H4 (cell line): ENCODE results near the gene KLB. TPM values are rescaled to one million over a fixed set of nuclear protein-coding genes. Genes with fewer than 3 reads are reported as not detected.
A peak's percentile ranks its signal among the peaks of the same experiment; 100 is the strongest.

Experiments used
- DNase-seq: peaks from one replicate; pipeline ENCODE4 v3.0.0-alpha.2; 2015; ENCODE audit warnings: low spot score
- total RNA-seq: library from RNA; depleted of rRNA; stranded (reverse); fragments of >200 nt; shearing (Covaris generic); gene quantifications from 2 replicates; pipeline ENCODE4 v1.2.3, GENCODE V29; 2014

KLB gene
- total RNA-seq, 1 experiment from 2014 or later, result not detected

DNA sequence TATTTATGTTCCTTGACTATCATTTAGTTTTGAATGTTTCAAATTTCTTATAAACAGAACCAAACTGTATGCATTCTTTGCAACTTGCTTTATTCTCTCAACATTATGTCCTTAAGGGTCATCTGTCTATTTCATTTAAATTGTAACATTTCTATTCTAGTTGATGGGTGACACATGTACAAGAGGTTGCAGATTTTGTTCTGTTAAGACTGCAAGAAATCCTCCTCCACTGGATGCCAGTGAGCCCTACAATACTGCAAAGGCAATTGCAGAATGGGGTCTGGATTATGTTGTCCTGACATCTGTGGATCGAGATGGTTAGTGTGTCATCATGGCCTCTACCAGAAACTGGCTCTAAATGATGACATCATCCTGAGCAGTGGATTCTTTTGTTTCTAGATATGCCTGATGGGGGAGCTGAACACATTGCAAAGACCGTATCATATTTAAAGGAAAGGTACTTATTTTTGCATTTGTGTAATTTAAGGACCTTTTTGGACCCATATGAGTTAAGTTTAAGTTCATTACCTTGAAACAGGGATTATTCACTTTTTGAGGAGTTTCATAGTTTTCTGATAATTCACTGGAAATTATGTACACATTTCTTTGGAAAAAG is 58.3 kb downstream of the KLB start:
- peak; percentile 91 for DNase-seq

DNA sequence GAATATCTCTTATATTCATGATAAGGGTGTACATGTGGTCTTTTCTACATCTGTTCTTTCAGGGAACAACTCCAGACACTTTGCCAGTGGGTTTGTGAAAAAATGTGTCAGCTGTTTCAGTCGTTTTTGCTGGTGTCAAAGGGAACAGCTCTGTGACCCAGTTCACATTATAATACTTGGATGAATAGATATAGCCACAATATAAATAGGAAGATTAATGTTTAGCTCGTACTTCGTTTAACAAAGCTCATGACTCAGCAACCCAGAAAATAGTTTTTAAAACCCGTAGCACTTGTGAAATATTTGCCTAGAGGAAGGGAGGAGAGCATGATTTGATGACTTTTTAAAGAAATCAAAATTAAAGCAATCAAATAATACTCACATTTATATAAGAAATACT is 60.0 kb downstream of the KLB start:
- no peak for DNase-seq

DNA sequence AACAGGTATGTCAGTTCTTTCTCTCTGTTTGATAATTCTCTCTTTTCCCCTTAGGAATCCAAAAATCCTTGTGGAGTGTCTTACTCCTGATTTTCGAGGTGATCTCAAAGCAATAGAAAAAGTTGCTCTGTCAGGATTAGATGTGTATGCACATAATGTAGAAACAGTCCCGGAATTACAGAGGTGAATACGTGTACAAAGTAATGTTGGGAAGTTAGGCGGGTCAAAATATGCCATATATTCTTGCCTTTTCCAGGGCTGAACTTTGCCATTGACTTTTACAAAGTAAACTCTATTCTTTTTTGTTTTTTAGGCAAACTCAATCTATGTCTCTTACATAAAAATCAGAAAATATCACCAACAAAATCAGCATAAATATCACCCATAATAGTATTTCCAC is 60.7 kb downstream of the KLB start:
- no peak for DNase-seq

DNA sequence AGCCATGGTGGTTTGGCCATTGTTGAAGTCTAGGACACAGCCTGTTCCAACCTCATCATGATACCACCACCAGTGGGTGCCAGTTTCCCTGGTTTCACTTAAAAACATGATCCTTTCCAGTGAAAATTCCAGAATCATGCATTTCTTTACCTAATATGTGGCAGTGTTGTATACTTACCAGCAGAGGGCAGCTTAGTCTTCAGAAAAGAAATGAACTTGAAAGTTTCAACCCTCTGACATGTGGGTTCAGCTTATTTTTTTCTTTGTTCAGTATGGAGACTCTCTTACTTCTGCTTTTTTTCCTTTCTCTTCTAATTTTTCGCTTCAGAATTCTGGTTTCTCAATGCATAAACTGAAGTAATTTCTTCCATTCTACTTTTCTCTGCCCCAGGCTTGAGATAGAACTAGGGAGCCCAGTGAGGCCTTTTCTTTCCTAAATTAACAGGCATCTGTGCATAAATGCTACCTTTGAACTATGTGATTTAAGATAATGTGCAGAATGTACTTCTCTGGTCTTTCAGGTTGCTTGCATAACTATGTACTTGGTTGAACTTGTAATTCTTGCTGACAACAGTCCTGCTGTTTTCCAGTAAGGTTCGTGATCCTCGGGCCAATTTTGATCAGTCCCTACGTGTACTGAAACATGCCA is 62.8 kb downstream of the KLB start:
- DNase-seq, result peak; percentile 93

DNA sequence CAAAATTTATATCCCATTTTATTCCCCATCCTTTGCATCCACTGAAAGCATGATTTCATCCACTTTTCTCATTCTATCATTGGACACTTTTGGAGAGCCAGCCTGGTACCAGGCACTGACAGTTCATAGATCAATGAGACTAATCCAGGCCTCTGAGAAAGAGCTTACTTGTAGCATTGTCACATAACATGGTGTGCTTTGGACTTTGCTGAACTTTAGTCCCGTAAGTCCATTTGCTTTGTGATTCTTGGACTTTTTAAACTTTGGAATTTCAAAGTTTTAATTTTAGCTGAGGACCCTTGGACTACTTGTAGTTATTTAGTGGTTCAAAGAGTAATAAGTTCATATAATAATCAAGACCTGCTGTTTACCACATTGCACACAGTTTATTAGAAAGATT is 63.7 kb downstream of the KLB start:
- no peak for DNase-seq

DNA sequence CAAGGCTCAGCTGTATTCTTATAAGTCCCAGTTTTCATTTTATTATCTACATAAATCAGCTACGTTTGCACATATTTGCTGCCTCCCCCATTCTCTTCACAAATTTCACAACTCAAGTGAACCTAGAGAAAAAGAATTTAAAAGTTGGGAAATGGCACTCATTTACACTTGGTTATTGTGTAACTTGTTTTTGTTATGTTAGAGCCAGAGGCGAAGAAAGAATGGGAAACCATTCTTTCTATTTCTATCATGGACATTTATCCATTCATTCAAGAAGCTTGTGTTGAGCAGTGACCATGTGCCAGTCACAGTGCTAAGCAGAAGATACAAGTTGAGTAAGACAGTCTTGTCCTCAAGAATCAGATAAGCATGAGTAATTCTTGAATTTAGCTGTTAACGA is 65.7 kb downstream of the KLB start:
- no peak for DNase-seq

DNA sequence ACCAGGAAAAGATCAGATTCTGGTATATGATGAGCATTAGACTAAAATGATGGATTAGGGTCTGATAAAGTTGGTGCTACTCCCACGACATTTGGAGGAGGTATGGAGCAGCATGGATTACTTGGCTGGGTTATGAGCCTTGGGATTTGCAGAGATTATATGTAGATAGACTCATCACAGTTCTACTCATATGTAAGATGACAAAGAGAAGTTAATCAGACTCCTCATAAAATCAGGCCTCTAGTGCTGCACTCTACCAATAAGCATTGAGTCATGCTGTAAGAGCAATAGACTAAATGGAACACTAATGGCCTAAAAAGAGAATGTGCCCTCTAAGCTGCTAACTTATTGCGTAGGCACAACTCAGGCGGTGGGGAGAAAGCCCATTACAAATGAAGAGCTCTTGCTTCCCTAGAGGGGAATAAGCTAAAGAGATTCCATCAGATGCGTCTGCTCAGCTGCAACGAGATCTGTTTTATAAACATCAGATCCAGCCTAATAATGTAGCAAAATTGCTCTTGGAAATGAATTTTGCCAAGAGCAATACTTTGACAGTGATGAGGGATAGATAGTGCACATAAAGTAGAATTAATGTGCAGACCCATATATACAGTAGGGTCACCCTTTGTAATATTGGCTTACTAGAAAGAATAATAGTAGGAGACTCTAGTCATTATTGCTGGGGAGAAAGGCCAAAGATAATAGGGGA is 69.6 kb downstream of the KLB start:
- no peak for DNase-seq

DNA sequence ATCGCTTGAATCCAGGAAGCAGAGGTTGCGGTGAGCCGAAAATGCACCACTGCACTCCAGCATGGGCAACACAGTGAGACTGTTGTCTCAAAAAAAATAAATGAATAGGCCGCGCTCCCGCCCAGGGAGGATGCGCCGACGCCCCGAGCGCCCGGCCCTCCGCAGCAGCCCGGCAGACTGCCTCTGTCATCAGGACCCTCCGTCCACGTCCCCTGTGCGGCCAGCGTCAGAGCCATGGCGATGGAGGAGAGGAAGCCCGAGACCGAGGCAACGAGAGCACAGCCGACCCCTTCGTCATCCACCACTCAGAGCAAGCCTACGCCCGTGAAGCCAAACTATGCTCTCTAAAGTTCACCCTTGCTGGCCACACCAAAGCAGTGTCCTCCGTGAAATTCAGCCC is 73.5 kb downstream of the KLB start:
- no peak for DNase-seq

DNA sequence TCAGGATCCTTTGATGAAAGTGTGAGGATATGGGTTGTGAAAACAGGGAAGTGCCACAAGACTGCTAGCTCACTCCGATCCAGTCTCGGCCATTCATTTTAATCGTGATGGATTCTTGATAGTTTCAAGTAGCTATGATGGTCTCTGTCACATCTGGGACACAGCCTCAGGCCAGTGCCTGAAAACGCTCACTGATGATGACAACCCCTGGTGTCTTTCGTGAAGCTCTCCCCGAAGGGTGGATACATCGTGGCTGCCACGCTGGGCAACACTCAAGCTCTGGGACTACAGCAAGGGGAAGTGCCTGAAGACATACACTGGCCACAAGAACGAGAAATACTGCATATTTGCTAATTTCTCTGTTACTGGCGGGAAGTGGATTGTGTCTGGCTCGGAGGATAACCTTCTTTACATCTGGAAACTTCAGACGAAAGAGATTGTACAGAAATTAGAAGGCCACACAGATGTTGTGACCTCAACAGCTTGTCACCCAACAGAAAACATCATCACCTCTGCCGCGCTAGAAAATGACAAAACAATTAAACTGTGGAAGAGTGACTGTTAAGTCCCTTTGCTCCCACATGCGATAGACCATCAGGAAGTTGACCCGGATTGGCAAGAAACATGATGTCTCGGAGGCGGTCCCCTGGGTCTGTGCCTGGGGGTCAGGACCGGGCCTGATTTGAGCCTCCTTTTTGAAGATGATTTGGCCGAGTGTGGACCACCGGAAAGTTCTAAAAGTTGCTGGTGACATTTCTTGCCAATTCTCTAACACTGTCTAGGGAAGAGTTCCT is 74.4 kb downstream of the KLB start:
- DNase-seq, result no peak

DNA sequence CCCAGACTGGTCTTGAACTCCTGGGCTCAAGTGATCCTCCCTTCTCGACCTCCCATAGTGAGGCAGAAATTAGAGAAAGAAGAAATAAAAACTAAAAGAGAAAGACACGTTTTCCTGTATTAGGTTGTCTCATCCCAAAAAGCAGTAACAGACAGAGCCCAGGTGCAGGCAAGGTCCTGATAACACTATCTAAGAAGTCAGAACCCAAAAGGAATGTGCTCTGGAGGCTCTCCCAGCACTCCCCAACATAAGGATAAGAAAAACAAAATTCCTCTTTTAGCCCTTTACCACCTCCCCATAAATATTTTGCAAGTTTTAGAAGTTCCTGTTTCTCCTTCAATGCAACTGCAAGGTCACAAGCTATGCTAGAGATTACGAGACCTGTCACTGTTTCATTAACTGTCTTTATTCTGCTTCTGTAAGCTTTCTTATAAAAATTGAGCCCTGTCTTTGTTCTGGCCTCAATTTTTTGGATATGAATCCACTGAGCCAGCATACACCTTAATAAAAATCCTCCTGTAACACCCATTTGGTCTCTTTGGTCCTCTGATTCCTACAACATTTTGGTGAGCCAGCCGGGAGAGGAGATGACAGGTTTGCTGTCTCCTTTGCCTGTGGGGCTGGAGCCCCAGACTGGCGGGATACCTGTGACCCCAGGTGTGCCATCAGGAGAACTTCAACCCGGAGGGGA is 78.0 kb downstream of the KLB start:
- DNase-seq, result no peak

DNA sequence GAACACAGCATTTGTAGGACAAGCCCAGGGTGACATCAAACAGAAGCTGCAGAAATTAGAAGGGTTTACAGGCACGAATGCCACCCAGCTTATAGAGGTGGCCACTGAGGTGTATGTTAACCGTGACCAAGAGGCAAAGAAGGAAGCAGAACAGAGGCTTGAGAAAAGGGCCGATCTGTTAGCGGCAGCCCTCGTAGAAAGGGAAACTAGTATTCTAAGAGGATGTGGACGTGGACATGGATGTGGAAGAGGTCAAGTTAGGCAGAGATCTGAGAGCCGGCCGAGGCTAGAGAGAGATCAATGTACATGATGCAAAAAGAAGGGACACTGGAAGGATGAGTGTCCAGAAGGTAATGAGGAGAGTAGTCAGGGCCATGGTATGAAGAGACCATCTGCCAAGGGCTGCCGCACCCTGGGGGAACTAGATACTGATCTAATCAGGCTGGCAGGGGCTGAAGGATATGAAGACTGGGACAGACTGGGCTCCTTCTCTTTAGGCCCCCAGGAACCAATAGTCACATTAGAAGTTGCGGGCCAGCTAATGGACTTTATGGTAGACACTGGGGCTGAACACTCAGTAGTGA is 79.6 kb downstream of the KLB start:
- DNase-seq, result no peak

DNA sequence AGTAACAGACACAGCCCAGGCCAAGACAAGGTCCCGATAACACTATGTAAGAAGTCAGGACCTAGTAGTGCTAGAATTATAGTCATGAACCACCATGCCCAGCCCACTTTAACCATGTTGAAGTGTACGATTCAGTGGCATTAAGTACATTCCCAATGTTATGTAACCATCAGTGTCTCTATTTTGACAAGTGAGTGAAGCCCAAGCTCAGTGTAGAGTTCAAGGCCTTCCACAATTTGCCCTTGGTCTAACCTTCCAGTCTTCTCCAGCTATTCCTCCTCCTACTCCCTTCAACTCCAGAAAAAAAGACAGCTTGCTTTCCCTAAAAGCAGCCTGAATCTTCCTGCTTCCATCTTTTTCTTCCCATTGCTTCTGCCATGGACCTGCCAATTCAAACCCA is 83.6 kb downstream of the KLB start:
- DNase-seq, result no peak

DNA sequence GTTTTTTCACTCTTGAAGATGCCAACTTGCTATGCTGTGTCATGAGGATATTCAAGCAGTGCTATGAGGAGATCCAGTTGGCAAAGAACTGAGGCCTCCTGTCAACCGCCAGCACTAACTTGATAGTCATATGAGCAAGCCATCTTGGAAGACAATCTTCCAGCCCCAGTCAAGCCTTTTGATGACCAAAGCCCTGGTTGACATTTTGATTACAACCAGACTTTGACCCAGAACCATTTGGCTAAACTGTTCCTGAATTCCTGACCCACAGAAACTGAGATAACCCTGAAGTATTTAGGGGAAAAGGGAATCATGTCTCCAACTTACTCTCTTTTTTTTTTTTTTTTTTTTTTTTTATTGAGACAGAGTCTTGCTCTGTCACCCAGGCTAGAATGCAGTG is 87.6 kb downstream of the KLB start:
- no peak for DNase-seq

DNA sequence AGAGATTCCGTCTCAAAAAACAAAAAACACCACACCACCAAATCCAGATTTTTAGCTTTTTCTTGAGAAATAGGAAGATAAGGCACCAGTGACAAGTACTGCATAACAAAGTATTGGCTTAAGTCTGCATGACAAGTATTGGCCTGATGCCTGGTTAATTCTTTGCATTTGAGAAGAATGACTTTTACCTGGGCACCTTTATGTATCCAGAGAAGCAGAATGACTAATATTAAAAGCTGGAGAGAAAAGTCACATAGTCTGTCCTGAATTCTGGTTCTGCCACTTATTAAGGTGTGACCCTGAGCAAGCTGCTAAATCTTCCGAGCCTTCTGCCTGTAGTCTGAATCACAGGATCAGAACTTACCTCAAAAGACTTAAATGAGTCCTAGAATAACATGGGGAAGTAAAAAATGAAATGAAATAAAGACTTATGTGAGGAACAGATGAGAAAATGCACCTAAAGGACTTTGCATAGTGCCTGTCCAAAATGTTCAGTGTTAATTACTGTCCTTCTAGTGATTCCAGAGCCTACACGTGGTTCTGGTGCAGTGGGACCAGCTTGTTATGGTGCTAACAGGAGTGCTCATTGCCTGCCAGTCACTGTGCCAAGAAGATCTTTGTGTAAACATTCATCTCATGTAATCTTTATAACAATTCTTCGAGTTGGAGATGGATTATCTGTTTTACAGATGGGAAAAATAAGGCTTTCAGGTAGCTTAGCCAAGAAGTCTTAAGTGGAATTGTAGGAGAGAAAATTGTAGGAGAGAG is 88.9 kb downstream of the KLB start:
- no peak for DNase-seq

DNA sequence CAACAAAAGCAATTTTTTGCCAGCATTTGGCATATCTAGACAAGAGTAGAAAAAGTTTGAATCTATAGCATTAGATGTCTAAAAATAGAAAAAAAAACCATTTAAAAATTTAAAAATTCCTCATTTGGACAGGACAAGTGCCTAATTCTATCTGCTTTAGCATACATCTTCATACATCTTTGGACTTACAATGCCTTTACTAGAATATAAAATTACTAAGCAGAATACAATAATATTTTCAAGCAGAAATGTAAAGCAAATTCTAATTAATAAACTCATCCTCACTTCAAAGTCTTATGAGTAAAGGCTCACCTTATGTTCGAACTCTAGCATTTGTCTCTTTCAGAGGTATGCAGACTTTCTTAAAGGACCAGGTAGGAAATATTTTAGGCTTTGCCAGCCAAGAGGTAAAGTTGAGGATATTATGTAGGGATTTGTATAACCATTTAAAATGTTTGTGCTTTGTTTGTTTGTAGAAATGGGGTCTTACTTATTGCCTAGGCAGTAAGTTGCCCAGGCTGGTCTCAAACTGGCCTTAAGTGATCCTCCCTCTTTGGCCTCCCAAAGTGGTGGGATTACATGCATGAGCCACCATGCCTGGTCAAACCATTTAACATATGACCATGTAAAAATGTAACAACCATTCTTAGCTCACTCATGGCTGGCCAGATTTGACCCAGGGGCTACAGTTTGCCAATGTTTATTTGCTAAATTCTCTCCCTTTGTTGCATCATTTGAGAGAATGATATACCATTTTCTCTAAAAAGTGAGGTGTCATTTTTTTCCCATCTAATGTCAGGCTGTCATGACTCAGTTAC is 91.4 kb downstream of the KLB start:
- DNase-seq, result no peak

DNA sequence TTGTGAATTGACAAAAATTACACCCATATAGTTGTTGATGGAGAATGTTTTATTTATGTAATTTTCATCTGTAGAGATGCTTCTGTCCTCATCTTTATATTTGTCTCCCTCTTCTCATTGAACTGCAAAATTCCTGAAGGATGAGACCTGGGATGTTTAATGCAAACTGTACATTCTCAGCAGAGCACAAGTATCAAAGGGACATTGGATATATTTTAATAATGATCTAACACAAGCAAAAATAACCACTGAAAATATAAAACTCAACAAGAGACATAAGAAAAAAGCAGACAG is 91.9 kb downstream of the KLB start:
- DNase-seq, result no peak
